Amniotic epithelial cell (primary cell): ENCODE results near the gene RPS16.

Experiments used
- DNase-seq: peaks from one replicate; pipeline ENCODE4 v3.0.0-alpha.2; 2010; ENCODE audit warnings: low read depth

RPS16 gene

DNA sequence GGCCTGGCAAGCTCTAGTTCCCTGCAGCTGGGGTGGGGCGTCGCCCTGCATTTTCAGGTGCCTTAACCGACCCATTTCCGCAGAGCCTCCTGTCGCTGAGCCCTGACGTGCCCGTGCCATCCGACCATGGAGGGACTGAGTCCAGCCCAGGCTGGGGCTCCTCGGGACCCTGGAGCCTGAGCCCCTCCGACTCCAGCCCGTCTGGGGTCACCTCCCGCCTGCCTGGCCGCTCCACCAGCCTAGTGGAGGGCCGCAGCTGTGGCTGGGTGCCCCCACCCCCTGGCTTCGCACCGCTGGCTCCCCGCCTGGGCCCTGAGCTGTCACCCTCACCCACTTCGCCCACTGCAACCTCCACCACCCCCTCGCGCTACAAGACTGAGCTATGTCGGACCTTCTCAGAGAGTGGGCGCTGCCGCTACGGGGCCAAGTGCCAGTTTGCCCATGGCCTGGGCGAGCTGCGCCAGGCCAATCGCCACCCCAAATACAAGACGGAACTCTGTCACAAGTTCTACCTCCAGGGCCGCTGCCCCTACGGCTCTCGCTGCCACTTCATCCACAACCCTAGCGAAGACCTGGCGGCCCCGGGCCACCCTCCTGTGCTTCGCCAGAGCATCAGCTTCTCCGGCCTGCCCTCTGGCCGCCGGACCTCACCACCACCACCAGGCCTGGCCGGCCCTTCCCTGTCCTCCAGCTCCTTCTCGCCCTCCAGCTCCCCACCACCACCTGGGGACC is 27.9 kb downstream of the RPS16 start:
- DNase-seq, result no peak

DNA sequence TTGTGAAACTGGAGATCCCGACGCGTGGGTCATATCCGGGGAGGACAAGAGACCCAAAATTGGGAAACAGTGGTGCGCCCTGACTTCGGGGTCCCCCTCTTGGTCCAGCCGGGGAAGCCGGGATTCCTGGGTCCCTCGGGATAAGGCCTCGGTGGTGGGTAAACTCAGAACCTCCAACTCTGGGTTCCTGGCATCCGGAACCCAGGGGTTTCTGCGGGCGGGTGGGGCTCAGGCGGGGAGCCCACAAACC is 28.4 kb downstream of the RPS16 start:
- DNase-seq, result no peak

DNA sequence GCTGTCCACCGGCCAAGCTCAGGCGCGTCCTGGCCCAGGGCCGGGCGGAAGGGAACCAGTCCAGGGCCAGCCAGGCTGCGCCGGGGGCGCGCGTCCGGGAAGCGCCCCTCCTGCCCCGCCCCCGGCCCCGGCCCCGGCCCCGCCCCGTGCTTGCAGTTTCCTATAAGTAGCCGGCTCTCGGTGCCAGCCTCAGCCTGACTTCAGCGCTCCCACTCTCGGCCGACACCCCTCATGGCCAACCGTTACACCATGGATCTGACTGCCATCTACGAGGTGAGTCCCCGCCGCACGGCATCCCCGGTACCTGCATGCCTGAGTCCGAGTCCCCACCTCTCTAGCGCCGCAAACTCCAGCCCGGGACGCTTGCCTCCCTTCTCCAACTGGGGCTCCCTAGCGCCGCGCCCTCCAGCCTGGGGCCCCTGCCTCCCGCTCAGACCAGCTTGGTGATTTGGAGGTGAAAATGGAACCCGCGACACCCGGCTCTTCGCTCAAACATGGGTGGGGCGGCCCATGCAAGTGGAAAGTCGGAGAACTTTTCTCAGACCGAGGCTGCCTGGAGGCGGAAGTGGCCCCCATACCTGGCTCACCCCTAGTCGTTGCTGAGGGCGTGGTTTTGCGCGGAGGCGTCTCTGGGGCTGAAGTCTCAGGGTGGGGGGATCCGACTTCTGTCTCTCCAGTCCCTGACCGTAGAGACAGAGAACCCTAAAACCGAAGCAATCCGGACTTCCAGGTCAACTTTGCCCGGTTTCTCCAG is 28.9 kb downstream of the RPS16 start, which contains the start of gene ZFP36:
TSS of gene ZFP36 (plus strand) at position 192 of the 754 bp plus-strand sequence. CDS start at position 250, 58 bp downstream.
- peak; percentile 74 for DNase-seq

DNA sequence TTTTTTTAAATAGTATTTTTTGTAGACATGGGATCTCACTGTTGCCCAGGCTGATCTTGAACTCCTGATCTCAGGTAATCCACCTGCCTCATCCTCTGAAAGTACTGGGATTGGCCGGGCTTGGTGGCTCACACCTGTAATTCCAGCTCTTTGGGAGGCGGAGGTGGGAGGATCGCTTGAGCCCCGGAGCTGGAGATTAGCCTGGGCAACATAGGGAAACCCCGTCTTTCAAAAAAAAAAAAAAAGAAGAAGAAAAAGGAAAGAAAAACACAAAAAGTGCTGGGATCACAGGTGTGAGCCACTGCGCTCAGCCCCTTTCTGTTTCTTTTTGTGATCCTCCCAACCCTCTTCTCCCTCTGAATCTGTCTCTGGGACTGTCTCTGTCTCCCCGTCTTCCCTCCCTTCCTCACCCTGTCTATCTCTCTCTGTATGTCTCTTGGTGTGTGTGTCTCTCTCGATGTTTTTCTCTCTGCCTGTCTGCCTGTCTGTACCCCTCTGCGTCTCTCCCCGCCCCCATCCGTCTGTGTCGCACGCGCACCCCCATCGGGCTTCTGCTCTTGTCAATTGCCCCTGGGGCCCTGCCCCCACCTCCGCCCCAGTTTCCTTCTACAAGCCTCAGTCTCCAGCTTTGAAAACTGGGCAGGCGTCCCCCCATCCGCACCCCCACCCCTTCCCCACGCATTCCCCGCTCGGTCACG is 29.6 kb downstream of the RPS16 start:
- no peak for DNase-seq

DNA sequence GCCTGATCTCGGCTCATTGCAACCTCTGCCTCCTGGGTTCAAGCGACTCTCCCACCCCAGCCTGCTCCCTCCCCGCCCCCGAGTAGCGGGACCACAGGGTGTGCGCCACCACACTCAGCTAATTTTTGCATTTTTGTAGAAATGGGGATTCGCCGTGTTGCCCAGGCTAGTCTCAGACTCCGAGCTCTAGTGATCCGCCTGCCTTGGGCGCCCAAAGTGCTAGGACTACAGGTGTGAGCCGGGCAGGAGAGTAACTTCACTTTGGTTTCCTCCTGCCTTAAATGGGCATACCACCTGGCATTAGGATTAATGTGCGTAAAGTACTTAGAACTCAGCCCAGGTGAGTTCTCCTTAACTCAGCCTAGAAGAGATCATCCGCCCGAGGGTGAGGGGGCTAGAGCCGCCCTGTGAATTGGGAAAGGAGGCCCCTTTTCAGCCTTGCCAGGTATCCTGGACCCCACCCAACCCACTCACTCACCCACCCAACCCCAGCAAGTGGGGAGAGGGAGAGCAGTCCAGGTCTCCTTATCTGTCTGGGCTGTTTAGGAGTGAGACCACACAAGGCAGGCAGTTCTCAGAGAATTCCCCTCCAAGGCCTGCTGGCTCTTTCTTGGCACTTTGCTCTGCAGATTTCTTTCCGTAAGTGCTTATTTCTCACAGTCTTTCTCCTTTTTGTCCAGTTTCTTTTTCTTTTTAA is 30.3 kb downstream of the RPS16 start:
- no peak for DNase-seq

DNA sequence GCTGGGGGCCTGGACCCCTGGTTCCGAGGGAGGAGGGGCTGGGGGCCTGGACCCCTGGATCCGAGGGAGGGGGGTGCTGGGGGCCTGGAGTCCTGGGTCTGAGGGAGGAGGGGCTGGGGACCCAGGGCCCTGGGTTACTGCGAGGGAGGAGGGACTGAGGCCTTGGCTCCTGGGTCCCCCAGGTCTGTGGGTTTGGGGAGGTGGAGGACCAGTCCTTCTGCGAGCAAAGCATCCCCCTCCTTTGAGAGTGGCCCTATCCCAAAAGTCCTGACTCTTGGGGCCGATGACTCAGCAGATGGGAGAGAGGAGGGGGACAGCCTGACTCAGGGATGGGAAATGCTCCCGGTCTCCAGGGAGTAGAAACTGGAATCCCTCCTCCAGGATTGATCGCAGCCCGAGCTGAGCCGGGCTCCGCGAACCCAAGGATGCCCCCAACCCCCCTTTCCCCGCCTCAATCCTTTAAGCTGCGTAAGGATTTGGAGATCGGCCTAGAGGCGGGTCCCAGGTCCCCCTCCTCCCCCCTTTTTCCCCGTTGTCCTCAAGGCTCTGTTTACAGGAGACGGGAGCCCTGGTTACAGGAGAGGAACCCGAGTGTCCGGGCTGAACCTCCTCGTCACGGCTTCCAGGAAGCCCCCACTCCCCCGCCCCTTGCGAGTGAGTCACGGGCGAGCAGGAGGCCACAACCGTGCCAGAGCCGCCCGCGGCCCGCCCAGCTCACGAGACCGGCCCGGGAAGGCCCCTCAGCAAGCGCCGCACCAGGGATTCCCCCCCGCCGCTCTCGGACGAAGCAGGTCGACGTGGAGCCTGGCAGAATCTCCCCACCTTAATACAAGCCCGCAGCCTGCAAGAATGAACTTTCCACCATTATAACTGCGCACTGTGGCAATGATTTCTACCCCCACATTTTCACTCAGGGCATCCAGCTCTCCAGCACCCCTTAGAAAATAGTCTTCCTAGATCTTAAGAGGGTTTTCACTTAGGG is 32.1 kb downstream of the RPS16 start:
- DNase-seq, result peak; percentile 97

DNA sequence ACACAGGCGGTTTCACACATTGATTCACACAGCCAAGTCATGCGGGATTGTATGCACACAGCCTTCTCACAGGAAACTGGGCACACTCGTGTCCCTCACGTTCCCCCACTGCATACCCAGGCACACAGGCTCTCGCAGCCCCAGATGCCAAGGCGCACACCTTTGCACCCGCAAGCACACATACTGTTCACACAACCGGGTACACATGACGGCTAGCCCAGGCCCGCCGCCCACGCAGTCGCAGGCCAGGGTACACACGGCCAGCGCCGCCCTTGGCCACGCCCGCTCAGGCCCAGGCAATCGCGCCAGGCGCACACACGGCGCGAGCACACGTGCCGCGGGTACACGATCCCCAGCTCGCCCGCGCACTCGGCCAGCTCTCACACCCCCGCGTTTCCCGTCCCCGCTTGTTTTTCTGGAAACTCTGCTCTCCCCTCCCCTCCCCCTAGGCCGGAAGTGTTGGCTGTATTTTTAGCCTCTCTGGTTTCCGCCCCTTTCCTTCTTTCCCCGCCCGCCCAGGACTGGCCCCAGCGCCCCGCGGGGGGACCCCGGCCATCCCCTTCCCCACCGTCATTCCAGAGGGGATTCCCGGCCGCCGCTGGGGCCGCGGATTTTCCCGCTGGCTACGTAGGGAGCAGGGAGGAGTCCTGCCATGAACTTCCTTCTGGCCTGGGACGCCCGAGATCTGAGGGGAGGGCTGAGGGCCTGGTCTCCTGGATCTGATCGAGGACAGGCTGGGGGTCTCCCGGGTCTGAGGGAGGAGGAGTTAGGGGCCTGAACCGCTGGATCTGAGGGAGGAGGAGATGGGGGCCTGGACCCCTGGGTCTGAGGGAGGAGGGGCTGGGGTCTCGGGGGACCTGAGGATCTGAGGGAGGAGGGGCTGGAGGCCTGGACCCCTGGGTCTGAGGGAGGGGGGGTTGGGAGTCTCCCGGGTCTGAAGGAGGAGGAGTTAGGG is 33.1 kb downstream of the RPS16 start:
- peak; percentile 88 for DNase-seq

DNA sequence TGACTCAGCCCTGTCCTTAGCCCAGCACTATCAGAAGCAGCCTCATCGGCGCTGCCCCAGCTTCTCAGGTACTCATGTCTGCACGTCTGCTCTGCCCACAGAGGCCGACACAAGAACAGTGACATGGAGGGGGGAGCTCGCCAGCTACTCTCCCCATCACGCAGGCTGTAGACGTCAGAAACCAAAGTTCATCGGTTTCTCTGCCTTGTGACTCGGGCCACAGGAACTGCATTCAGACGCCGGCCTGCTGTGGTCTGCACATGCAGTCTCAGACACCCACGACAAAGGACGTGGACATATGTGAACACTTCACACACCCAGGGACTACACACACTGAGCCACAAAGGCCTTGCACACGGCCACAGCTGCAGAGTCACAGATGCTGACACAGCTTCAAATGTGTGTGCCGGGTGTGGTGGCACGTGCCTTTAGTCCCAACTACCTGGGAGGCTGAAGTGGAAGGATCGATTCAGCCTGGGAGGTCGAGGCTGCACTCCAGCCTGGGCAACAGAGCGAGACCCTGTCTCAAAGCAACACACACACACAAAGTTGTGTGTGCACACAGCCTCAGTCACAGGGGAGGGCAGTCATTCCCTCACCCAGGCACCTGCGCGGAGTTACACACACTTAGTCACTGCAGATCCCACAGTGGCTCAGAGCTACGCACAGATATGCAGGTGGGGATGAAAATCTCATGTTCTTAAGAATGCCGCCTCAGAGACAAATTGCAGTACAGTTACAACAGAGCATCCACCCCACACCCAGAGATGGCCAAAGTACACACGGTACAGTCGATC is 34.0 kb downstream of the RPS16 start:
- DNase-seq, result peak; percentile 84

DNA sequence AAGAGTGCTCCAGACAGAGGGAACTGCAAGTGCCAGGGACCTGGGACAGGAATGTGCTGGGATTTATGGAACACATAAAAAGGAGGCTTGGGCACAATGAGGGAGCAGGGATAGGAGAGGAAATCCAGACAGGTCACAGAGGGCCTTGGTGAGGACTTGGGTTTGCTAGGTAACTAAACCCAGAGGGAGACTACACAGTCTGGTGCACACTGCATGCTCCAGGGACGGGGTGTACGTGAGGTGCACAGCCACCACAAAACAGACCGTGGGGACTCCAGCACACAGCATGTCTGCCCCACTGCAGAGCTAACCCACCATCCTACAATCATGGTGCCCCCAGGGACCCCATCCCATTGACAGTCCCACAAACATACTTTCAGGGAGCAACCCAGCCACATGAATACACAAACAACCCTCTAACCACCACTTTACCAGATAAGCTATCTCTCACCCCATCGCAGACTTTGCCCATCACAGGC is 34.6 kb downstream of the RPS16 start:
- DNase-seq, result no peak

DNA sequence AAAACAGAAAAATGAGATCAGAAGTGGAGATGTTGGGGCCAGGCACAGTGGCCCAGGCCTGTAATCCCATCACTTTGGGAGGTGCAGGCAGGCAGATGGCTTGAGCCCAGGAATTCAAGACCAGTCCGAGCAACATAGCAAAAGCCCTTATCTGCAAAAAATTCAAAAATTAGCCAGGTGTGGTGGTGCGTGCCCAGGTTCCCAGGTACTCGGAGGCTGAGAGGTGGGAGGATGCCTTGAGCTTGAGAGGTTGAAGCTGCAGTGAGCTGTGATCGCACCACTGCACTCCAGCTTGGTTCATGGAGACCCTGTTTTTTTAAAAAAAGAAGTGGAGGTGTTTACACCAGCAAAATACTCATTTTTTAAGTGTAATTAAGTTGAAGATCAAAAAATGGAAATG is 35.7 kb downstream of the RPS16 start:
- DNase-seq, result no peak

DNA sequence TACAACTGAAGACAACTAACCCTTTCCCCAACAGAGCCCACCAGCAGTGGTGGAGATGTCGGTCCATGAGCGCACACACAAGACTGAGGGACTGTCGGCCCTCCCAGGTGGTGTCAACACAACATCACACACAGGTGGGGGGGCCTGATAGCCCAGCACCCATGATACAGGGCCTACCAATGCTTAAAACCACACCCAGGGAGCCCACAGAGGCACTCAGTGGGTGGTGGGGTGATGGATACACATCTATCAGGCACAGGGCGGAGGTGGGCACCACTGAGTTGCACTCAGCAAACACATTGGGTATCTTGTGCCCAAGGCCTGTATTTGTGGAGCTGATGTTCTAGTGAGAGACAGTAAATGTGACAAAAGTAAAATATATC is 36.1 kb downstream of the RPS16 start:
- no peak for DNase-seq

DNA sequence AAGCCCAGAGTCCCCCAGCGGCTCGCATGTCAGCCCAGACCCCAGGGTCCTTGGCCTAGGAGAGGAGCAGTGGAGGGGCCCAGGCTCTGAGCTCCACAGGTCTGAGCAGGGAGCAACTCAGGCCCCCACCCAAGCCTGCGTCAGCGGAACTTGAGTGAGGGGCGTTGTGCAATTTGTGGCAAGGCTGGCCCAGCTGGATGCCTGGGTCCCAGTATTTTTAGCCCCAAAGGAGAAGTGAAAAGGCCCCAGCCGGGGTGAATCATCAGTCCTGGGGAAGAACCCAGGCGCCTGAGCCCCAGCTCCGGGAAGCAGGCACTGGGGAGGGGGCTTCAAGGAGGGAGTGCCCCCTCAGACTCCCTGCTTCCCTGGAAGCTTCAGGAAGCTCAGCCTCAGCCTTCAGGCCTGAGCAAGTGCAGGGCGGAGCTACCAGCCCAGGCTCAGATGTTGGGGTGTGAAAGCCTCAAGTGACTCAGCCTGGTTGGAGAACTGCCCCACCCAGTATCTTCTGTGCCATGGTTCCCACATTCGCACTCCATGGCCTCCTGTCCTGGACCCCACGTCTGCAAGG is 37.4 kb downstream of the RPS16 start:
- DNase-seq, result peak; percentile 86

DNA sequence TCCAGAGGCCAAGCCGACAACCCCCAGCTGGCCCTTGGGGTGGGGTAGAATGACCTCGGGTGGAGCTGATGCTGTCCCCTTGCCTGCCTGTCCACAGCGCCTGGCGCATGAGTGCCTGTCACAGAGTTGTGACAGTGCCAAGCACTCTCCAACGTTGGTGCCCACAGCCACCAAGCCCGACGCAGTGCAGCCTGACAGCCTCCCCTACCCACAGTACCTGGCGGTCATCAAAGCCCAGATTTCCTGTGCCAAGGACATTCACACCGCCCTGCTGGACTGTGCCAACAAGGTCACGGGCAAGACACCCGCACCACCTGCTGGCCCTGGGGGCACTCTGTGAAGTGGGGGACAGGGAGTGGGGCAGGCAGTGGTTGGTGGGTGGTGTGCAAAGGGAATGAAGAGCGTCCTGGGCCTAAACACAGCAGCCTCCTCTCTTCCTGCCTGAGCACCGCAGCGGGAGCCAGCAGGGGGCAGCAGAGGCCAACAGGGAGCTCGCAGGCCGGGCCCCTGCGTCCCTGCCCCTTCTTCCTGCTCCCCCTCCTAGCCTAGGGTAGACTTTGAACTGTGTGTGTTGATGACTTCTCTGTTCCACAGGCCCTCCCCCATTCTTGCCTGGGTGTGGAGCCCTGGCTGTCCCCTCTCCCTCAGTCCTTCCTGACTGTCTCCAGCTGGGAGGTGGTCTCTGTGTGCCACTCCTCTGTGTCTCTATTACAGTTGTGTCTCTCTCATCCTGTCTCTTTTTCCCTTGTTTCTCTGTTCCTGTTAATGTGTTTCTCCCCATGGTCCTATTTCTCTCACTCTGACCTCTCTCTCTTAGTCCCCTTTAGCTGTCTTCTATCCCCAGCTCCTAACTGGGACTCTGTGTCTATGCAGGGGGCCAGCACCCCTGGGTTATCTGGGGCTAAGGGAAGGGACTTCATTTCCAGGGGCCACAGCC is 38.1 kb downstream of the RPS16 start:
- DNase-seq, result peak; percentile 69

DNA sequence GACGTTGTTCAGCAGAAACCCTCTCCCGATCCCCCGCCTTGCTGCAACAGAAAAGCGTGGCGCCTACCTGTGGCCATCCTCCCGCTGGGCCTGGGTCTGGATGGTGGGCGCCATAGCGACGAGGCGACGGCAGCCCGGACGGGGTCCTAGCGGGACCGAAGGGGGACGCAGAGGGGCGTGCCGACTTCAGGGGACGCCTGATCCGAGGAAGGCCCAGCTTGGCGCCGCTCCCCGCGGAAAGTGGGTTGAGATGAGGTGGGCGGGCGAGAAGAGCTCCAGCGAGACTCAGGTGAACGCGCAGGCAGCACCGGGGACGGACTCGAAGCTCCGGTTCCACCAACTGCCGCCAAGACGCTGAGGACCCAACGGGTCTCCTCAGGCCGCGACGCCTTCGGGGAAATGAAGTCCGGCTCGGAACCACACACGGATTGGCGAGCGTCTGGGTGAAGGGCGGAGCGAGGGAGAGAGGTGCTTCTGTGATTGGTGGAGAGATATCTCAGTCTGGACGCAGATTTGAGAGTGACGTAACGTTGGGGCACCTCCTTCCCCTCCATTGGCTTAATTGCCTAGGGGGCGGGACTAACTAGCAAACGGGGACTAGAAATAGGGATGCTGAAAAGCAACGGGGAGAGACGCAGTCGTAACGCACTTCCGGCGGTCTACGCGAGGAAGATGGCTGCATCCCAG is 44.9 kb downstream of the RPS16 start, which contains the start of the genes MED29 and PAF1:
TSS of gene MED29 (plus strand) at position 628 of the 687 bp plus-strand sequence. CDS start at position 673, 45 bp downstream.
TSS of gene PAF1 (minus strand) at position 356 of the 687 bp plus-strand sequence. CDS start at position 114, 242 bp downstream.
- peak; percentile 100 for DNase-seq

DNA sequence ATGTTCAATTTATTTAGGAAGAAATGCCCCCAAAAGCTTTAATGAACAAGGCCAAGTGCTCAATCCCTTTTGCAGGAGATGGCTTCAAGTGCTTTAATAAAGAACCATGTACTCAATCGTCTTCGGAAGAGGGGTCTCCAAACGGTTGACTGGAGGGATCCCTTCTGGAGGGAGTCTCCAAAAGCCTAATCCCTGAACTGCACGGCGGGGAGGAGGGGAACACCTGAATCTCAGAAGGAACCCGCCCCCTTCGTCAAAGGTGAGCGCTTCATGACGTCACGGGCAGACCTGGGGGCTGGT is 45.3 kb downstream of the RPS16 start:
- DNase-seq, result no peak

DNA sequence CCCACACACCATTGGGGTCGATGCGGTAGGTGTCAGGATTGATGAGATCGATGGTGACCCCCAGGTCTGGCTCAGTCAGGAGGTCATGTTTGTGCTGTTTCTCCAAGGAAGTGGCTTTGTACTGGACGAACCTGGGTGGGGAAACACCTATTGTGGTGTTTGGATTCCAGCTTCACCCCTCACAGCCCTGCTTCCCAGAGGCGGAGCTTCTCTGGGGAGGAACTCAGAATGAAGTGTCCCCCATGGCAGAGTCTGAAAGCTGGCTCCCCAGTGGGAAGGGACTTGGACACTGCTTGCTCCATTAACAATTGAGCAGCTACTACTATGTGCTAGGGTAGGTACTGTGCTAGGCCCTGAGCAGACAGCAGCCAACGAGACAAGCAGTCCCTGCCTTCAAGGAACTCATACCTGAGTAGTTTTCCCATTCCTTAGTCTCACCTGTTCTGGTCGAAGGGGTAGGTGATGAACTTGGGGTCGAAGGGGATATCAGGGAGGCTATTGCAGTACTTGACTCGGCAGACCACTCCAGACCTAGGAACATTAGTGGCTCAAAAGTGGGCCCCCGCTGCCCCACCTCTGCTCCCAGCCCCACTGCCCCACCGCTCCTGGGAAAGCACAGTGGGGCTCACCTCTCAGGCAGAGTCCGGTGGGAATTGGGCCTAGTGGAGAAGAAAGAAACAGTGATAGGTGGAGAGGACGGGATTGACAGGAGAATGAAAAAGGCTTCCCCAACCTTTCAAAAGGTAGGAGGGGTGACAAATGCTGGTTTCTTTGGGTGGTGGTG is 45.9 kb downstream of the RPS16 start:
- DNase-seq, result no peak
